ENCODE results near the gene CACNA1B.

CACNA1B gene

DNA sequence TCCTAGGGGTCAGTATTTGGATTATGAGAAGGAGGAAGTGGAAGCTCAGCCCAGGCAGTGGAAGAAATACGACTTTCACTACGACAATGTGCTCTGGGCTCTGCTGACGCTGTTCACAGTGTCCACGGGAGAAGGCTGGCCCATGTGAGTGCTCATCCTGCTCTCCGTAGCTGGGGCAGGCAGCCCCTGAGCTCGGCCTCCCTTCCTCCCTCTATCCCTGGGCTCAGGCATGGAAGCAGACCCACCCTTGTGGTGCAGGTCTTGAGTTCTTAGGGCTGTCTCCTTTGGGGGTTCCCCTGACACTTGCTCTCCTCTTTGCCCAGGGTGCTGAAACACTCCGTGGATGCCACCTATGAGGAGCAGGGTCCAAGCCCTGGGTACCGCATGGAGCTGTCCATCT lies 180.1 kb downstream of the CACNA1B start:
- Histone ChIP-seq H3K36me3 (ENCODE audit: insufficient read depth, low read length) (no peaks in the 10 kb centered on the region), H3K27me3 (ENCODE audit: insufficient read depth, low read length, poor library complexity) (peaks cover 5% of the 10 kb centered on the region), H4K20me1 (ENCODE audit: insufficient read depth, low read length) (no peaks in the 10 kb centered on the region), H3K4me1 (ENCODE audit: insufficient read depth, low read length) (no peaks in the 10 kb centered on the region), H3K9me3 (ENCODE audit: insufficient read depth, low read length, severe bottlenecking) (no peaks in the 10 kb centered on the region), H3K79me2 (ENCODE audit: insufficient read depth, low read length) (no peaks in the 10 kb centered on the region), H3K4me3 (ENCODE audit: low read depth in 1 of 2, low read length in 2 of 2) (no peak overlapping the region), H3K4me2 (ENCODE audit: insufficient read depth, low read length) (no peak overlapping the region), H3K27ac (ENCODE audit: low read length) (no peak overlapping the region), H3K9ac (ENCODE audit: low read depth, low read length) (no peak overlapping the region), H2AFZ (ENCODE audit: low read depth, low read length) (no peak overlapping the region)
- DNase-seq = no peak
- TF ChIP-seq EZH2 (IDR thresholded peaks at IDR 0.05; ENCODE audit: borderline replicate concordance, low read depth, low read length, severe bottlenecking) = no peak
- TF ChIP-seq, protein P1, sequence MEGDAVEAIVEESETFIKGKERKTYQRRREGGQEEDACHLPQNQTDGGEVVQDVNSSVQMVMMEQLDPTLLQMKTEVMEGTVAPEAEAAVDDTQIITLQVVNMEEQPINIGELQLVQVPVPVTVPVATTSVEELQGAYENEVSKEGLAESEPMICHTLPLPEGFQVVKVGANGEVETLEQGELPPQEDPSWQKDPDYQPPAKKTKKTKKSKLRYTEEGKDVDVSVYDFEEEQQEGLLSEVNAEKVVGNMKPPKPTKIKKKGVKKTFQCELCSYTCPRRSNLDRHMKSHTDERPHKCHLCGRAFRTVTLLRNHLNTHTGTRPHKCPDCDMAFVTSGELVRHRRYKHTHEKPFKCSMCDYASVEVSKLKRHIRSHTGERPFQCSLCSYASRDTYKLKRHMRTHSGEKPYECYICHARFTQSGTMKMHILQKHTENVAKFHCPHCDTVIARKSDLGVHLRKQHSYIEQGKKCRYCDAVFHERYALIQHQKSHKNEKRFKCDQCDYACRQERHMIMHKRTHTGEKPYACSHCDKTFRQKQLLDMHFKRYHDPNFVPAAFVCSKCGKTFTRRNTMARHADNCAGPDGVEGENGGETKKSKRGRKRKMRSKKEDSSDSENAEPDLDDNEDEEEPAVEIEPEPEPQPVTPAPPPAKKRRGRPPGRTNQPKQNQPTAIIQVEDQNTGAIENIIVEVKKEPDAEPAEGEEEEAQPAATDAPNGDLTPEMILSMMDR (IDR thresholded peaks at IDR 0.05; ENCODE audit: borderline replicate concordance, extremely low read depth, low read length, poor library complexity, severe bottlenecking) = no peak
- ATAC-seq (ENCODE audit: insufficient read depth, low read depth) = no peak

- peaks cover 5% of the 10 kb centered on the region for H3K27me3 ChIP-seq (ENCODE audit: insufficient read depth, low read length, poor library complexity)
- H3K4me1 ChIP-seq (ENCODE audit: insufficient read depth, low read length) = no peaks in the 10 kb centered on the region
- H3K9ac ChIP-seq (ENCODE audit: low read depth, low read length) = no peak overlapping the region
- no peaks in the 10 kb centered on the region for H3K36me3 ChIP-seq (ENCODE audit: insufficient read depth, low read length)
- DNase-seq = no peak
- ATAC-seq (ENCODE audit: insufficient read depth, low read depth) = no peak
- no peaks in the 10 kb centered on the region for H3K9me3 ChIP-seq (ENCODE audit: insufficient read depth, low read length, severe bottlenecking)
- TF ChIP-seq, protein P1 (IDR thresholded peaks at IDR 0.05; ENCODE audit: borderline replicate concordance, extremely low read depth, low read length, poor library complexity, severe bottlenecking) = no peak
- TF ChIP-seq EZH2 (IDR thresholded peaks at IDR 0.05; ENCODE audit: borderline replicate concordance, low read depth, low read length, severe bottlenecking) = no peak
- H3K4me3 ChIP-seq (ENCODE audit: low read depth in 1 of 2, low read length in 2 of 2) = no peak overlapping the region
- H3K79me2 ChIP-seq (ENCODE audit: insufficient read depth, low read length) = no peaks in the 10 kb centered on the region
- no peak overlapping the region for H3K4me2 ChIP-seq (ENCODE audit: insufficient read depth, low read length)
- no peaks in the 10 kb centered on the region for H4K20me1 ChIP-seq (ENCODE audit: insufficient read depth, low read length)
- H3K27ac ChIP-seq (ENCODE audit: low read length) = no peak overlapping the region
- no peak overlapping the region for H2AFZ ChIP-seq (ENCODE audit: low read depth, low read length)
These were observed 180.6 kb downstream of the CACNA1B start for GRCh38 chr9:138058181-138058580.

GRCh38 chr9:138059196-138059595 lies 181.6 kb downstream of the CACNA1B start:
- H2AFZ ChIP-seq (ENCODE audit: low read depth, low read length) = no peak overlapping the region
- H3K79me2 ChIP-seq (ENCODE audit: insufficient read depth, low read length) = no peaks in the 10 kb centered on the region
- H3K9me3 ChIP-seq (ENCODE audit: insufficient read depth, low read length, severe bottlenecking) = no peaks in the 10 kb centered on the region
- H3K4me3 ChIP-seq (ENCODE audit: low read depth in 1 of 2, low read length in 2 of 2) = no peak overlapping the region
- peaks cover 5% of the 10 kb centered on the region for H3K27me3 ChIP-seq (ENCODE audit: insufficient read depth, low read length, poor library complexity)
- H3K9ac ChIP-seq (ENCODE audit: low read depth, low read length) = no peak overlapping the region
- no peaks in the 10 kb centered on the region for H3K36me3 ChIP-seq (ENCODE audit: insufficient read depth, low read length)
- H3K4me1 ChIP-seq (ENCODE audit: insufficient read depth, low read length) = no peaks in the 10 kb centered on the region
- DNase-seq = no peak
- H4K20me1 ChIP-seq (ENCODE audit: insufficient read depth, low read length) = no peaks in the 10 kb centered on the region
- H3K27ac ChIP-seq (ENCODE audit: low read length) = no peak overlapping the region
- H3K4me2 ChIP-seq (ENCODE audit: insufficient read depth, low read length) = no peak overlapping the region
- TF ChIP-seq, protein P1 (IDR thresholded peaks at IDR 0.05; ENCODE audit: borderline replicate concordance, extremely low read depth, low read length, poor library complexity, severe bottlenecking) = no peak
- TF ChIP-seq EZH2 (IDR thresholded peaks at IDR 0.05; ENCODE audit: borderline replicate concordance, low read depth, low read length, severe bottlenecking) = no peak
- no peak for ATAC-seq (ENCODE audit: insufficient read depth, low read depth)

DNA sequence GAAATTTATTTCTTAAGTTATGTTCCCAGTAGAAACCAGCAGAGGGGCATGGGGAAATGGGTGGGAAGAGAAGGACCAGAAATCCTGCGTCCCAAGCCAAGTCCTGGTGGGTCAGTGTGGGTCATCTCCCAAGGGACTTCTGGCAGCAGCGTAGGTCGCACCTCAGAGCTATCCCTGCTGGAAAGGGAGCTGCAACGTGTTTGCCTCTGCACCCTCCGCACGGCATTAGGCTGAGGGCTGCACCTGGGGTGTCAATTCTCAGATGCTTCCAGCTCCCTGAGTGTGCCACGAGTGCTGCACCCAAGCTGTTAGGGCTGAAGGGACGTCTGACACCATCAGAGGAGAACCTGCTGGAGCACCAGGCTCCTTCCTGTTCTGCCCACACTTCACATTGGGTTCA lies 182.8 kb downstream of the CACNA1B start:
- TF ChIP-seq EZH2 (IDR thresholded peaks at IDR 0.05; ENCODE audit: borderline replicate concordance, low read depth, low read length, severe bottlenecking) = no peak
- TF ChIP-seq, protein P1 (IDR thresholded peaks at IDR 0.05; ENCODE audit: borderline replicate concordance, extremely low read depth, low read length, poor library complexity, severe bottlenecking) = no peak
- H3K9ac ChIP-seq (ENCODE audit: low read depth, low read length) = no peak overlapping the region
- H4K20me1 ChIP-seq (ENCODE audit: insufficient read depth, low read length) = no peaks in the 10 kb centered on the region
- no peaks in the 10 kb centered on the region for H3K4me1 ChIP-seq (ENCODE audit: insufficient read depth, low read length)
- no peaks in the 10 kb centered on the region for H3K79me2 ChIP-seq (ENCODE audit: insufficient read depth, low read length)
- no peaks in the 10 kb centered on the region for H3K27me3 ChIP-seq (ENCODE audit: insufficient read depth, low read length, poor library complexity)
- DNase-seq = no peak
- H3K4me3 ChIP-seq (ENCODE audit: low read depth in 1 of 2, low read length in 2 of 2) = no peak overlapping the region
- H3K36me3 ChIP-seq (ENCODE audit: insufficient read depth, low read length) = no peaks in the 10 kb centered on the region
- no peak overlapping the region for H3K4me2 ChIP-seq (ENCODE audit: insufficient read depth, low read length)
- H3K9me3 ChIP-seq (ENCODE audit: insufficient read depth, low read length, severe bottlenecking) = no peaks in the 10 kb centered on the region
- H2AFZ ChIP-seq (ENCODE audit: low read depth, low read length) = no peak overlapping the region
- H3K27ac ChIP-seq (ENCODE audit: low read length) = no peak overlapping the region
- no peak for ATAC-seq (ENCODE audit: insufficient read depth, low read depth)
